DMS153 treated with DMSO at 0.1 percent for 48 hours (cell line): ENCODE data around the gene TP63.
"Not testable (repeated sequence)": the region's sequence is repeated elsewhere in the genome, so short reads cannot be mapped to it uniquely, and the experiment has no call there.

ENCODE experiments used
- DNase-seq: peaks from one replicate; lab custom pipeline; 2025; ENCODE audit not compliant: unreplicated experiment; lab: John Stamatoyannopoulos, UW

The TP63 gene

DNA sequence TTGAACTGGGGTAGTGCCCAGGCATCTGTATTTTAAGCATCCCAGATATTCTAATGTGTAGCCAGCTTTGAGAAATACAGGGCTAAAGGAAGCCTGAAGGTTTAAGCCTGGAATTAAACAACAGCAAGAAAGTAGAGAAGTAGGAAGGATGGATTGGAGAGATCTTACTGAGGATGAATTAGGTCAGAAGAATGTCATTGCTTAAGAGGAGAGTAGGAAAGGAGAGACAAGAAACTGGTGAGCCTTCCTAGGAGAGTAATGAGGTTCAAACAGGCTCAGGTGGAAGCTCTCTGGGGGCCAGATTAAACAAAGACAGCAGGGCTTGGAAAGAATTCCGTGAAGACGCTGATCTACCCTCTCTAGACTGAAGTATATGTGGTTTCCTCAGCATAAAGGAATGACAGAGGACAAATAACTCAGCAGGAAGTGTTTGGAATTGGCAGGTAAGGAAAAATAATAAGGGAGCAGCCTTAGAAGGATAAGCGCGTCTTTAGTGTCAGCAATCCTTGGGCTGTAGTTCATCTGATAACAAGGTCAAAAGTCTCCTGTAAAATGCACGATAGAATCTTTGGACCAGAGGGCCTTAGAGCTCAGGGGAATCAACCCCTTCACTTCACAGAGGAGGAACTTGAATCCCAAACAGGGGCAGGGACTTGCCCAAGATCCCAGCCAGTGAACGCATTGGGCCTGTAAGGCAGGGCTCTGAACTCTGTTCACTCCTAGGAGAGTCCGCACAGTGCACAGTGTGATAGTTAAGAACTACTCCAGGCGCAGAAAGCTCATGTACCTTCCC, 90.9 kb downstream of the TP63 start:
- DNase-seq, result no peak

DNA sequence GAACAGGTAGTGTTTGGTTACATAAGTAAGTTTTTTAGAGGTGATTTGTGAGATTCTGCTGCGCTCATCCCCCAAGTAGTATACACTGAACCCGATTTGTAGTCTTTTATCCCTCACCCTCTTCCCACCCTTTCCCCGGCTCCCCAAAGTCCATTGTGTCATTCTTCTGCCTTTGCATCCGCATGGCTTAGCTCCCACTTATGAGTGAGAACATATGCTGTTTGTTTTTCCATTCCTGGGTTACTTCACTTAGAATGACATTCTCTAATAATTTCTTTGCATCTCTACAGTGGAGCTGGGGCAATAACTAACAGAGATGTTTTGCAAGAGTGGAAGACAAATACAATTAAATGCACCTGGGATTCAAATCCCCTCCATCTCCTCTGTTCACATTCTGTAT, 93.2 kb downstream of the TP63 start:
- DNase-seq, result no peak

DNA sequence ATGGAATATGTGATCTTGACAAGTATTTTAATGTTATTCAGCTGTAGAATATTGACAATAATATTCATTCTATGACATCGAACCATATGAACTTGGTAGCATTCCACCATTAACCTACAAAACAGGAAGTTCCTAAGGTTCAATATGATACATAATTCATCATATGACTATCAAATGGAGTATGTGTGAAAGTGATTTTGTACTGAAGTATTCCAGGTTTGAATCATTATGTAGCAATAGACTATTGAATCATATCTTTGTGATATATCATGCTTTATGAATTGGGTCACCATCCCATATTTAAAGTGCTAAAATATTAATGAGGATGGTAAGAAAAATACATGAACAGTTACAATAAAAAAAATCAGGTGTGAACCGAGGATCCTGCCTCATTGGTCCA, 95.1 kb downstream of the TP63 start:
- no peak for DNase-seq

DNA sequence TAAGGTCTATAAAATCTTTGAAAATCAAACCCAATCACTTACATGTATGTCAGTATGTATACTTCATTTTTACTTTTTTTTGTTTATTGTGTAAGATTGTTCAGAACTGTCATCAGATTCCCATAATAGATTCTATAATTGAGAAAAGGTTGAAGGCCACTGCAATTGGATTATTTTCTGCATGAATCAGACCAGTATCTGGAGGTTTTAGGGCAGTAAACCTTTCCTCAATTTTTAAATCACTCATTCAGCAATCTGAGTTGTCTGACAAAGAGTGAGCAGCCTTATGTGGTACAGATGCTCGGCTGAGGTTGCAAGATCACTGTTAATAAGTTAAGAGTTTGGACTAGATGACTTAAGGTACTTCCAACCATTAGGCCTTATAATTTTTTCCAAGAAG, 96.0 kb downstream of the TP63 start:
- no peak for DNase-seq

DNA sequence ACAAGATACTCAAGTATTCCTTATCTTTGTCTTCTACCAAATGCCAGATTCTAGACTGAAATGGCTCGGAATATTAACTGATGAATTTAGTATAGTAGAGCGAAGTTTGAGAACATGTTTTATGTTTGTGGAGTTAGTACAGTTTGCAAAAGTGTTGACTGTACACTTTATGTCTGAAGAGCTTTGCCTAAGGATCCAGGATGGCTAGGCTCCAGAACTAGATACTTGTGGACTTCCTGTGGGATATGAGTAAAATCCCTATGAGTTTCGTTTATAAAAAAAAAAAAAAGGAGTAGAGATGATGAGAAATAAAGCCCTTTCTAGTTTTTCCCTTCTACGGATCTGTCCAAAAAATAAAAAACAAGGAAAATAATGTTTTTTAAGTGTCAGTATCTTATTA, 96.7 kb downstream of the TP63 start:
- DNase-seq, result no peak

DNA sequence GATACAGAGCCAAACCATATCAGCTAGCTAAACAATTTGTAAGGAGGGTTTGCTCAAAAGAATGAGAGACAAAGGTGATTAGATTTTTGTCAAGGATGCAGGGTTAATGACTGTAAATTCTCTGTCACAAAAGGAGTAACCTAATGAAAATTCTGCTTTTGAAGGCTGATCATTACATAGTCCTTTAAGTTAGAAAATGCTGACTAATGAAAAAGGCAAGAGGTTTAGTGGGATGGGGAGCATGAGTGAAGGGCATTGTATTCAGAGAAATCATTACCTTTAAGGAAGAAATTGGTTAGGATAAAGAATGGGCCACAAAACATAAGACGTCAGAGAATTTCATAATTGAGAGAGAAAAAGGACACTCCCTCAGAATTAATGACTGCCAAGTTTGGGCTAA, 97.7 kb downstream of the TP63 start:
- DNase-seq, result no peak

DNA sequence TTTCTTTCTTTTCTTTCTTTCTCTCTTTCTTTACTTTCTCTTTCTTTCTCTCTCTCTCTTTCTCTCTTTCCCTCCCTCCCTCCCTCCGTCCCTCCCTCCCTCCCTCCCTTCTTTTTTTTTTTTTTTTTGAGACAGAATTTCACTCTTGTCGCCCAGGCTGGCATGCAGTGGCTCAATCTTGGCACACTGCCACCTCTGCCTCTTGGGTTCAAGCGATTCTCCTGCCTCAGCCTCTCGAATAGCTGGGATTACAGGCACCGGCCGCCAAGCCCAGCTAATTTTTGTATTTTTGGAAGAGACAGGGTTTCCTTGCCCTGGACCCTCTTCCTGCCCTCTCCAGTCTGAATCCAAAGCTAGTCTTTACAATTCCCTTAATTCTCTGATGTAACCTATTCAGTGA, 102.9 kb downstream of the TP63 start:
- DNase-seq, result no peak

DNA sequence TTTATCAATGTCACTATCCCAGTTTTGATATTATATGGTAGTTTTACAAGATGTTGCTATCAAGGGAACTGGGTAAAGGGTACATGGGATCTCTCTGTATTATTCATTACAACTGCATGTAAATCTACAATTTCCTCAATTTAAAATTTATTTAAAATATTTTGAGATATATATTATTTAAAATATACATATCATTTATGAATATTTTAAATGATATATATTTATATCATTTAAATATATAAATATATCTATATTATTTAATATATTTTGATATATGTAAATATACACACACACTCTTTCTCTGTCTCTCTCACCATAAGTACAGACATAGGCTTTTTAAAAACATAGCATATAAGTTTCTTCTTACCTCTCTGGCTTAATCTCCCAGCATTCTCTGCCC, 104.7 kb downstream of the TP63 start:
- no peak for DNase-seq

DNA sequence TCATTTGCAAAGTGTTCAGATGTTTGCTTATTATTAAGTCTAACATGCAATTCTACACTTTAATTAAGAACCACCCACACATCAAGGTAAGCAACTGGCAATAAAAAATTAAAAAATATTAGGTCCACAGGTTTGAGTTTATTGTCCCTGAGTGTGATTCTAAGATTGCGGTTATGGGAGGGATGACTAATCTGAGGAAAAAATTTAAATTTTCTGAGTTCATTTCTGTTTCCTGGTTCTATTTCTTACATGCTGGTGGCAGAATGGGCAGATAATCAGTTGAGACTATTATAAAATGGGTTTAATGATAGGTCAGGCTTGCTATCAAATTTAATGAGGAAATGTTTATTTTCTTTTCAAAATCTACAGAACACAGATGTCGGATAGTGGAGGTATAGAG, 105.9 kb downstream of the TP63 start:
- no peak for DNase-seq

DNA sequence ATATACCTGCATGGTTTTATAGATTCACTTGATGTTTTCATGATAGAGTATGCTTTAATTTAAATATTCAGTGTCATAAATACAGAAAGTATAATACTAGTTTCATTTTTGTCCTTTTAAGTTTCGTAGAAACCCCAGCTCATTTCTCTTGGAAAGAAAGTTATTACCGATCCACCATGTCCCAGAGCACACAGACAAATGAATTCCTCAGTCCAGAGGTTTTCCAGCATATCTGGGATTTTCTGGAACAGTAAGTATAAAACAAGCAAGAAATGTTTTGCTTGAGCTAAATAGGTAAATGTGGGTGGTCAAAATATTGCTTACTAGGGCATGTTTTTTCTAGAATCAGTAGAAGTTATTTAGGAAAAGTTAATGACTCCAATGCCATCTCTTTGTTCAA, 106.4 kb downstream of the TP63 start:
- no peak for DNase-seq

DNA sequence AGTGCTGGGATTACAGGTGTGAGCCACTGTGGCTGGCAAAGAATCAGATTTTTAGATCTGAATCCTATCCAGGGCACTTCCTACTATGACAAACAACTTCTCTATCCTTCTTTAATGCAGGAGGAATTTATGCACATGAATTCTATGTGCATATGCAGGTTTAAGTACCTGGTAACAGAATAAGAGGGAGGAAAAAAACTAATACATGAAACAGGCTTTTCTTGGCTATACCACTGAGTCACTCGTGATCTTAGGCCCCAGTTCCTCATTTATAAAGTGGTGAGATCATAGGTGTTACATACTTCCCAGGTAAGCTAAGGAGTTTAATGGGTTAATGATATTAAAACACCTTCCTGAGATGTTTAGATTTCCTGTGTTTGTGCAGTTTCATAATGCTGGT, 108.2 kb downstream of the TP63 start:
- DNase-seq, result no peak

DNA sequence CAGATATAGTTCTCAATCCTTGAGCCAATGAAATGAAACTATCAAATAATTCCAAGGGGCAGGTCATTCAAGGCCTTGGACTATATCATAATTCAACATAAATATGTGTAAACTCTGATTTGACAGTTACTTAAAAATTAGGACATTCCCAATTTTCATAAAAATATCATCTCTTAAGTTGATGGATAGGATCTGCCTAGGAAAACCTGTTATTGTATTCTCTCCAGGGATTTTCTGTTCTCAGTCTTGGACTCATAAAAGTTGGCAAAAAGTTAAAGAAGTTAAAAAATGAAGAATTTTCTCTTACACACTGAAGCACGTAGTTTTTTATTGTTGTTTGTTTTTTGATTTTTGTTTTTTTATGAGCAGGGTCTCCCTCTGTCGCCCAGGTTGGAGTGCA, 109.0 kb downstream of the TP63 start:
- DNase-seq, result no peak

DNA sequence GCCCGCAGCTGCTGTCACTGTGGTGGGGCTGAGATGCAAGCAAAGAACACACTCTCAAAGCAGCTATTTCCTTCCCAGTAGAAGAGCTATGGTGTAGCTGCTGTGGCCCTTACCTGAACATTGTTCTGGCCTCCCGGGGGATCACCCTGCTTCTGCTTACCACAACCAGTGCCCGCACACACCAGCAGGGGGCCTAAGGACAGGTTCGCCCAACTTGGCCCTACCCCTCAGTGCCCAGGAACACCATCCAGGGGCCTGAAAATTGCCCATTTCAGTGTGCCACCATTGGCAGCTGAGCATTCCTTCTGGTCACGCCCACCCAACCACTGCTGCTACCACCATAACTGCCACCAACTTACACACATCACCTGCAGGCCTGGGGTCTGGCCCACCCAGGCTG, 113.0 kb downstream of the TP63 start:
- no peak for DNase-seq

DNA sequence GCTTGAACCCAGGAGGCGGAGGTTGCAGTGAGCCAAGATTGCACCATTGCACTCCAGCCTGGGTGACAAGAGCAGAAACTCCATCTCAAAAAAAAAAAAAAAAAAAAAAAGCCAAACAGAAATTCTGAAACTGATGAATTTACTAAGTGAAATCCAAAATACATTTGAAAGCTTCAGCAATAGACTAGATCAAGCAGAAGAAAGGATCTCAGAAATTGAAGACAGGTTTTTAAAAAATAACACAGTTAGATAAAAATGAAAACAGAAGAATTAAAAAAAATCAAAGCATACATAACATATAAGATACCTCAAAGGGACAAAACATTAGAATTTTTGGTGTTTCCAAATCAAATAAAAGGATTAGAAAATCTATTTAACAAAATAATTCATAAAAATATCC, 114.4 kb downstream of the TP63 start:
- DNase-seq, result no peak

DNA sequence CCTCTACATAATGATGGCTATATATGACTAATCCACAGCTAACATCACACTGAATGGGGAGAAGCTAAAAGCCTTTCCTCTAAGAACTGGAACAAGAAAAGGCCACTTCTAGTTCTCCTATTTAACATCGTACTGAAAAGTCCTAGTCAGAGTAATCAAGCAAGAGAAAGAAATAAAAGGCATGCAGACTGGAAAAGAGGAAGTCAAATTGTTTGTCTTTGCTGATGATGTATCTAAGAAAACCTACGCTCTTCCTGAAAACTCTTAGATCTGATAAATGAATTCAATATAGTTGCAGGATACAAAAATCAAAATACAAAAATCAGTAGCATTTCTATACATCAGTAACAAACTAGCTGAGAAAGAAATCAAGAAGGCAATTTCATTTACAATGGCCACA, 116.9 kb downstream of the TP63 start:
- DNase-seq, result no peak

DNA sequence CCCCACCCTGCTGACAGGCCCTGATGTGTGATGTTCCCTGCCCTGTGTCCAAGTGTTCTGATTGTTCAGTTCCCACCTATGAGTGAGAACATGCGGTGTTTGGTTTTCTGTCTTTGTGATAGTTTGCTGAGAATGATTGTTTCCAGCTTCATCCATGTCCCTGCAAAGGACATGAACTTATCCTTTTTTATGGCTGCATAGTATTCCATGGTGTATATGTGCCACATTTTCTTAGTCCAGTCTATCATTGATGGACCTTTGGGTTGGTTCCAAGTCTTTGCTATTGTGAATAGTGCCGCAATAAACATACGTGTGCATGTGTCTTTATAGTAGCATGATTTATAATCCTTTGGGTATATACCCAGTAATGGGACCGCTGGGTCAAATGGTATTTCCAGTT, 119.8 kb downstream of the TP63 start:
- DNase-seq, result not testable (repeated sequence)

DNA sequence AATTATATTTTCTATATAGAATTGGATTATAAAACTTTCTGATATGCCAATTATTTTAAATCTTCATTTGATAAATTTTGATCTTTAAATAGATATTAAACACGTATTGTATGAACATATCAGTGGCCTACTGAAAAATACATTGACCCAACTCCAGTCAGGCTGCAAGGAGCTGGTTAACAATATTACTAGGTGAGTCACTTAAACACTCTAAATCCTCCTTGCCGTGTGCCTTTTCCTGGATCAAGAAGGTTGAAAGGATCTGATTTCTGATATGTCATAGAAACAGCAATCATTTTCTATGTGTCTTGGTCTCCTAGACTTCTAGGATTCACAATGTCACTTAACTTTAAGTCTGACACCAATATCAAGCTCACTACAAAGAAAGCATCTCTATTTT, 123.2 kb downstream of the TP63 start:
- no peak for DNase-seq

DNA sequence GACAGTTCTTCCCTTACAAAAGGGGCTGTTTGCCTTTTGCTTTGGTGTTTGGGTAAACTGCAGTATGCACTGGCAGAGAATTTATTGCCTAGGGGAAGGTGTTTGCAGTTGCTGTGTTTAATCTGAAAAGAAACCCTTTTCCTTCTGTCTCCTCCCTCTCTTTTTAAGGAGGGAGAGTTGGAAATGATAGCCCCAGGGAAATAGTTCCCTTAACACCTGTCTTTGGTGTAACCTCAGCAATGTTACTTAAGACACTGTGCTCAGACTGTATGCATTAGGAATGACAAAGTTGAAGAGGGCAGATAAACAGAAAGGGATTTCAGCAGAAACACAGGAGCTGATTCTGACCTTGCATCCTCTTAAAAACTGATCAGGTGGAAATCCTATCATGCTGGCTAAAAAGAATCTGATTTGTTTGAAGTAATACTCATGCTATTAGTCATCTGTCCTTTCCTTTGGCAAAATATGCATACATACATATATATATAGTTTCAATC, 125.4 kb downstream of the TP63 start:
- no peak for DNase-seq

DNA sequence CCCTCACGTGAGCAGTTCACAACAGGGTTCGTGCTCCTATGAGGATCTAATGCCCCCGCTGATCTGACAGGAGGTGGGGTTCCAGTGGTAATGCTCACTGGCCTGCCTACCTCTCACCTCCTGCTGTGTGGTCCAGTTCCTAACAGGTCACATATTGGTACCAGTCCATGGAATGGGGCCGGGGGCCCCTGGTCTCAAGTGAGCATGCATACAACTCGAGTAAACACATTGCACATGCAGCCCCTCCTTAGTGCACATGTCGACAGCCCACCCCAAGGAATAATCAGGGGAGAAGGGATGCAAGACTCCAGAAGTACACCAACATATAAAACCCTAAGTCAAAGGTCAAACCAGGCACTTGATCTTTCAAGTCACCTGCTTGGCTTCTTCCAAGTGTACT, 127.0 kb downstream of the TP63 start:
- DNase-seq, result no peak

DNA sequence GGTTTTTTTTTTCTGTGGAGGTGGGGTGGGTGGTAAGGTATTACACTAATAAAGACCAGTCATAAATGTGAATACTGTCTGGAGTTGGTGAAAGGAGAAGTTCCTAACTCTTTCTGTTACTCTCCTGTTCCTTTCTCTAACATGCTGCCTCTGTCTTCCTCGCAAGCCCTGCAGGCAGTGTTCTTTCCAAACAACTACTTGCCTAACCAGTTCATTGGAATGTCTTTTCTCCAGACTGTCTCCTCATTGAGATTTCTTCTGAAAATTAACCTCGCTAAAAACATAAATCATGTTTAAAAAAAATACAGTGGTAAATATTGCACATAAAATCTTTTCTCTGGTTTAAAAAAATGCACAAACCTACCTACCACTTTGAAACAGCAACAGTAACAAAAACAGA, 135.2 kb downstream of the TP63 start:
- DNase-seq, result no peak

DNA sequence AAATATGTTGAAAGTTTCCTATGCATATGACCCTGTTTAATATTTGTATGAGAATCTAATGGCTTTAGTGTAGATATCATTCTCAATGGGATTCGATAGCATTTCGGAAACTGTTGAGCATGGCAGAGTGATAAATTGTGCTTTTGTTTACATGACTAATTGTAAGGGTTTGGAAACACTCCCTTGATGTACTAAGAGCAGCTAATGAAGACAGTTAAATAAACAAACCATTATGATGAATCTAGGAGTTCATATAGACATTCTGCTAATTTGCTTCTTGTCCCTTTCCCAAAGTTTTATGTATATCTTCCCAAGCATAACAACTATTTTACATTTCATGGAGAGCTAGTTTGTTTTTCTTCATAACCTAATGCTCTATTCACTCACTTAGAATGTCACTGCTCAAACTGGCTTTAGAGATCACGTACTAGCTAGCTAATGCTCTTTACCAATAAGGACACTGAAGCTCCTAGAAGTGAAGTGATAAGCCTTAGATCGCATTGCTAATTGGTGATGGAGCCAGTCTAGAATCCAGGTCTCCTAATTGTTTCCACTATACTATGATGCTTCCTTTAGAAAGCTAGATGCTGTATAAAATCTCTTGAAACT, 140.8 kb downstream of the TP63 start:
- DNase-seq, result no peak

DNA sequence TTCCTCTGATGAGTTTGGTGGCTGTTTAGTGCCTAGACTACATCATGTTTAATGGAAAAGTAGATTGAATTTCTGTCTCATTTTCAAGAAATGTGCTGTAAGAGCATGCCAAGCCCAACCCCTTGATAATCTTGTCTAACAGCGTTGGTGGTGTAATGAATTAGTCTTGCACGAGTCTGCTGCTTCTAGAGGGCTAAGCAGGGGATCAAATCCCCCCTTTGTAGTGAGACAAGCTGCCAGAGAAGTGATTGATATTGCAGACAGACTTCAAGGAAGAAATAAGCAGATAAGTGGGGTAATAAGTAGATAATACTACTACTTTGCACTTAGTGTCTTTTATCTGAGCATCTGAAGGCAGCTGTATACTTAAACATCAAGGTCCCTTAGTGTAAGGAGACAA, 141.4 kb downstream of the TP63 start:
- DNase-seq, result no peak

DNA sequence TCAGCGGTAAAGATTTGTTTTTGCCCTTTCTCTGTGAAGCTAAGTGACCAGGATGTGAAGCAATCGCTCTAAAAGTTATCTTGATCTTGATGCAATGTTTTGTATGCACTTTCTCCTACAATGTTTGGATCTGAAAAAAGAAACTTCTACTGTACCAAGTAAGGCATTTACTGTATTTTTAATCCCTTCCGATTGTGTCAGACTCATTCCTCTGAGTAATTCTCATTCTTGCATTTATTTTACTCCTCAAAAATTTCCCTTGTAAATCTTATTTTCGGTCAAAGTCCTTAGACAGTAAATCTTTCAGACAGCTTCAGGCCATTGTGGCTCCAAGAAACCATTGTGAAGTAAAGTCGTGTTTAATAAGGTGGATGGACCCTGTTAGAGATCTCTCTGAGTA, 141.9 kb downstream of the TP63 start:
- no peak for DNase-seq
